Mammary epithelial cell (primary cell): ENCODE results near the gene KCND3.

Experiments used
- CTCF ChIP-seq, 2 donors: IDR thresholded peaks in 1 of 2; conservative IDR thresholded peaks in 1 of 2; 2 replicates each; pipeline ENCODE4 v1.5.1; 2011 to 2012; ENCODE audit warnings: inconsistent platforms in 2 of 2, low read length in 2 of 2, mild to moderate bottlenecking in 2 of 2, control low read depth in 1 of 2, low read depth in 1 of 2; ENCODE audit not compliant: insufficient read depth in 1 of 2; ENCODE audit errors: extremely low read depth in 1 of 2
- EZH2 ChIP-seq: IDR thresholded peaks from 2 replicates; pipeline ENCODE4 v1.6.1; 2012; ENCODE audit warnings: low read length, inconsistent platforms, borderline replicate concordance

GRCh38 chr1:111793923-111794322 is 195.5 kb downstream of the KCND3 start:
- no peak for TF ChIP-seq CTCF (conservative IDR thresholded peaks at IDR 0.05 in 1 of 2, IDR thresholded peaks at IDR 0.05 in 1 of 2; ENCODE audit: extremely low read depth in 1 of 2, insufficient read depth in 1 of 2, low read depth in 1 of 2, low read length in 2 of 2)
- no peak for TF ChIP-seq EZH2
